Measurements from ENCODE around the gene ODAD3.
A peak's percentile ranks its signal among the peaks of the same experiment; 100 is the strongest.

ODAD3 gene

DNA sequence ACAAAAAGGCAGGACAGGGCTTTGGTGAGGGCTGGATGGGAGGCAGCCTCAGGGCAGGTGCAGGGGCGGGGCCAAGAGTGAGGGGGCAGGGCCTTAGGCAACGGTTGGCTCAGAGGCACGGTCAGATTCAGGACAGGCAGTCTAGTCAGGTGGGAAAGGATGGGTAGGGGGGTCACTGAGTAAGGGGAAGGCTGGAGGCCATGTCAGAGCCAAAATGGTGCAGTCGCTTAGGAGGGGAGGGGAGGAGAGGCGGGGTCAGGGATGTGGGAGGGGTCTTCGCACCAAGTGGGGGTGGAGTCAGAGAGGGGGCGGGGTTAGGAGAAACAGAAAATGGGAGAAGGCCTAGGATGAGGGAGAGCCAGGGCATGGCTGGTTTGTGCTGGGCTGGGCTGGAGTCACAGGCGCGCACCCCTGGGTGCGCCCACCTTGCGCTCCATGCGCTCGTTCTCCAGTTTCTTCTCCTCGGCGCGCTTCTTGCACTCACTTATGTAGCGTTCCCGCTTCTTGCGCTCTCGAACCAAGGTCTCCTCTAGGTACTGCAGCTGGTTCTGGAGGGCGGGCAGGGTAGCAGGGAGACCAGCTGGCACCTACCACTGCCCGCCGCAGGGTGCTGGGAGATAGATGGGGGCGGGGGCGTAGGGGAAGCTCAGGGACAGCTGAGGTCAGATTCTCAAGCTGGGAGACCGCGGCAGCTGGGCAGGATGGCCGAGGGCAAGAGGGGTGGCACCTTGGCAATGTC lies 9.0 kb downstream of the ODAD3 start:
- Histone ChIP-seq H3K4me3 (replicated peaks; ENCODE audit: insufficient read depth, low read length) (no peak overlapping the region), H3K27me3 (ENCODE audit: insufficient read depth, poor library complexity, severe bottlenecking) (peaks cover 30% of the 10 kb centered on the region), H3K27ac (replicated peaks) (no peak overlapping the region)
- DNase-seq (ENCODE audit: low read depth in 1 of 2, low spot score in 1 of 2) = no peak
- TF ChIP-seq, protein P1, sequence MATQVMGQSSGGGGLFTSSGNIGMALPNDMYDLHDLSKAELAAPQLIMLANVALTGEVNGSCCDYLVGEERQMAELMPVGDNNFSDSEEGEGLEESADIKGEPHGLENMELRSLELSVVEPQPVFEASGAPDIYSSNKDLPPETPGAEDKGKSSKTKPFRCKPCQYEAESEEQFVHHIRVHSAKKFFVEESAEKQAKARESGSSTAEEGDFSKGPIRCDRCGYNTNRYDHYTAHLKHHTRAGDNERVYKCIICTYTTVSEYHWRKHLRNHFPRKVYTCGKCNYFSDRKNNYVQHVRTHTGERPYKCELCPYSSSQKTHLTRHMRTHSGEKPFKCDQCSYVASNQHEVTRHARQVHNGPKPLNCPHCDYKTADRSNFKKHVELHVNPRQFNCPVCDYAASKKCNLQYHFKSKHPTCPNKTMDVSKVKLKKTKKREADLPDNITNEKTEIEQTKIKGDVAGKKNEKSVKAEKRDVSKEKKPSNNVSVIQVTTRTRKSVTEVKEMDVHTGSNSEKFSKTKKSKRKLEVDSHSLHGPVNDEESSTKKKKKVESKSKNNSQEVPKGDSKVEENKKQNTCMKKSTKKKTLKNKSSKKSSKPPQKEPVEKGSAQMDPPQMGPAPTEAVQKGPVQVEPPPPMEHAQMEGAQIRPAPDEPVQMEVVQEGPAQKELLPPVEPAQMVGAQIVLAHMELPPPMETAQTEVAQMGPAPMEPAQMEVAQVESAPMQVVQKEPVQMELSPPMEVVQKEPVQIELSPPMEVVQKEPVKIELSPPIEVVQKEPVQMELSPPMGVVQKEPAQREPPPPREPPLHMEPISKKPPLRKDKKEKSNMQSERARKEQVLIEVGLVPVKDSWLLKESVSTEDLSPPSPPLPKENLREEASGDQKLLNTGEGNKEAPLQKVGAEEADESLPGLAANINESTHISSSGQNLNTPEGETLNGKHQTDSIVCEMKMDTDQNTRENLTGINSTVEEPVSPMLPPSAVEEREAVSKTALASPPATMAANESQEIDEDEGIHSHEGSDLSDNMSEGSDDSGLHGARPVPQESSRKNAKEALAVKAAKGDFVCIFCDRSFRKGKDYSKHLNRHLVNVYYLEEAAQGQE (IDR thresholded peaks at IDR 0.05; ENCODE audit: insufficient replicate concordance, low read depth) = no peak
- TF ChIP-seq POLR2AphosphoS5 (IDR thresholded peaks at IDR 0.05; ENCODE audit: low read depth) (no peak), GABPA (IDR thresholded peaks at IDR 0.05; ENCODE audit: low read depth) (no peak), SPI1 (IDR thresholded peaks at IDR 0.05; ENCODE audit: borderline replicate concordance, low read depth) (no peak)
- TF ChIP-seq, protein P2, sequence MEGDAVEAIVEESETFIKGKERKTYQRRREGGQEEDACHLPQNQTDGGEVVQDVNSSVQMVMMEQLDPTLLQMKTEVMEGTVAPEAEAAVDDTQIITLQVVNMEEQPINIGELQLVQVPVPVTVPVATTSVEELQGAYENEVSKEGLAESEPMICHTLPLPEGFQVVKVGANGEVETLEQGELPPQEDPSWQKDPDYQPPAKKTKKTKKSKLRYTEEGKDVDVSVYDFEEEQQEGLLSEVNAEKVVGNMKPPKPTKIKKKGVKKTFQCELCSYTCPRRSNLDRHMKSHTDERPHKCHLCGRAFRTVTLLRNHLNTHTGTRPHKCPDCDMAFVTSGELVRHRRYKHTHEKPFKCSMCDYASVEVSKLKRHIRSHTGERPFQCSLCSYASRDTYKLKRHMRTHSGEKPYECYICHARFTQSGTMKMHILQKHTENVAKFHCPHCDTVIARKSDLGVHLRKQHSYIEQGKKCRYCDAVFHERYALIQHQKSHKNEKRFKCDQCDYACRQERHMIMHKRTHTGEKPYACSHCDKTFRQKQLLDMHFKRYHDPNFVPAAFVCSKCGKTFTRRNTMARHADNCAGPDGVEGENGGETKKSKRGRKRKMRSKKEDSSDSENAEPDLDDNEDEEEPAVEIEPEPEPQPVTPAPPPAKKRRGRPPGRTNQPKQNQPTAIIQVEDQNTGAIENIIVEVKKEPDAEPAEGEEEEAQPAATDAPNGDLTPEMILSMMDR (IDR thresholded peaks at IDR 0.05; ENCODE audit: insufficient read depth, low read length) = no peak

DNA sequence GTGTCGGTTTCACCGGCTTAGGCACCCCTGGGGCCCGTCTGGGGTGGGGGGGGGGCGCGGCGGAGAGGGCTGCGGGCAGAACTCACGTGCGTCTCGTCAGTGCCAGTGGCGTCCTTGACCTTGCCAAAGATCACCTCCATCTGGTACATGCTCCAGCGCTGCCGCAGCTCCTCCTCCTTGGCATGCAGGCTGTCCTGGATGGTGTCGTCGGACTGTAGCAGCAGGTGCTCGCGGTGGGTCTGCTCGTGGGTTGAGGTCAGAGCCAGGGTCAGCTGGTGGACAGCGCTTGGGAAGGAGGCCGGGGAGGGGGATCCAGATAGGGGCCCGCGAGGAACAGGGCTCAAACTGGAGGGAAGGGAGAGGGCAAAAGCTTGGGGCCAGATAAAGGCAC lies 11.1 kb downstream of the ODAD3 start:
- H3K27ac ChIP-seq (replicated peaks) = no peak overlapping the region
- no peak overlapping the region for H3K4me3 ChIP-seq (replicated peaks; ENCODE audit: insufficient read depth, low read length)
- no peak for DNase-seq (ENCODE audit: low read depth in 1 of 2, low spot score in 1 of 2)
- TF ChIP-seq GABPA (IDR thresholded peaks at IDR 0.05; ENCODE audit: low read depth) = no peak
- H3K27me3 ChIP-seq (ENCODE audit: insufficient read depth, poor library complexity, severe bottlenecking) = peaks cover 48% of the 10 kb centered on the region

DNA sequence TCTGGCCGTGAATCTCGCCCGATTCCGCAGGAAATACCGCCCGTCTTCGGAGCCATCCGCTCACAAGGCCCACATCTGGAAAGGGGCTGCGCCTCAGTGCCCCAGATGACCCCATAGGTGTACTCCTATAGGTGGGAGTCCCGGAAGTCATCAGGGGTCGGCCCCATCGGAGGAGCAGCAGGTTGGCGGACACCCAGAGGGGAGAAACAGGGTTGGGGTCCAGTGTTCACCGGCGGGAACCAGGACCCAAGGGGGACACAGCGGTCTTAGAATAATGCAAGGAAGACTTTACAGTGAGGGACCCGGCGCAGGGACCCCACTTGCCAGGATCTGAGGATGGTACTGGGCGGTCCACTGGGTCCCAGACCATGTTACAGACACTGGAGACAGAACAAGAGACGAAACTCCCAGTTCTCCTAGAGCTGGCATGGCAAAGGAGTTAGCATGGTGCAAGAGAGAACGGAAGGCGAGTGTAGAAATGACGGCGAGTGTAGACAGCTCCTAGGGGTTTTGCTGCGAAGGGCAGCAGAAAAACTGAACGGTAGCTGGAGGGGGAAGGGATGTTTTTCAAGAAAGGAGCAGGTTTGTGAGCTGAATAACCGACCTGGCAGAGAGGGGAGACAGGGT lies 11.6 kb downstream of the ODAD3 start:
- TF ChIP-seq POLR2AphosphoS5 (IDR thresholded peaks at IDR 0.05; ENCODE audit: low read depth) (no peak), GABPA (IDR thresholded peaks at IDR 0.05; ENCODE audit: low read depth) (no peak), SPI1 (IDR thresholded peaks at IDR 0.05; ENCODE audit: borderline replicate concordance, low read depth) (no peak)
- TF ChIP-seq, protein P1 (IDR thresholded peaks at IDR 0.05; ENCODE audit: insufficient replicate concordance, low read depth) = no peak
- TF ChIP-seq, protein P2 (IDR thresholded peaks at IDR 0.05; ENCODE audit: insufficient read depth, low read length) = no peak
- H3K27ac ChIP-seq (replicated peaks) = no peak overlapping the region
- H3K27me3 ChIP-seq (ENCODE audit: insufficient read depth, poor library complexity, severe bottlenecking) = peaks cover 53% of the 10 kb centered on the region
- H3K4me3 ChIP-seq (replicated peaks; ENCODE audit: insufficient read depth, low read length) = no peak overlapping the region
- DNase-seq (ENCODE audit: low read depth in 1 of 2, low spot score in 1 of 2) = no peak

DNA sequence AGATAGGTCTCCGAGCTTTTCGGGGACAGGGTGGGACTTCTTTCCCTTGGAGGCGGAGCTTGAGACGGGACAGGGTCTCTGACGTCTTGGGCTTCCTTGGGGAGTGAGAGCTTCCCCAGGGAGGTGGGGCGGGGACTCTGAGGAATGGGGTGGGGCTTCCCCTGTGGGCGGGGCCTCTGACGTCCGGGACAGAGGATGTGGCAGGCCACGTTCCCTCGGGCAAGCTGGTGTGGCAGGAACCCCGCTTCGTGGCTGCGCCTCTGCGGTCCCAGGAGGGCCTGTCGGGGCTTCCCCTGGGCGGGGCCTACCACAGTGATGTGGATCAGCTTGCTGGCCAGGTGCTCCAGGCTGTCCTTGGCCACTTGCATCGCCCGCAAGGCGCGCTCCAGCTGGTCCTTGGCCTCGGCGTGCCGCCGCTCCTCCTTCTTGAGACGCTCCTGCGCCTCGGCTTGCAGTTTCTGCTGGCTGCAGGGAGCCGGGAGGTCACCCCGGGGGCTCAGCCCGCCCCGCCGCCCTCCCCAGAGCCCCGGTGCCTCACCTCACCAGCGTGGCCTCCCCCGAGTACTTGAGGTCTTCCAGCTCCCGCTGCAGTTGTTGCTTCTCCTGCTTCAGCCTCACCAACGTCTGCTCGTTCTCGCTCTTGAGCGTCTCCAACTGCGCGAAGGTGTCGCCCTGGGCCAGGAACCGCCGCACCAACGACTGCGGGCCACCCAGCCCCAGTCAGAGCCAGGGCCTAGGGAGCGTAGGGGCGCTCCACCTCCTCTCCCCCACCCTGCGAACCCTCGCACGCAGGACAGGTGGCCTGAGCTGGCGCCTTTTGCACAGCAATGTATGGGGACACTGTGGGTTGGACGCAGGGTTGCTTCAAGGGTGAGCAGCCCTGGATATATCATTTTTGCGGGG lies 12.5 kb downstream of the ODAD3 start:
- no peak overlapping the region; the same call in 1 of the 2 replicates for H3K4me3 ChIP-seq (replicated peaks; ENCODE audit: insufficient read depth, low read length)
- peaks cover 58% of the 10 kb centered on the region for H3K27me3 ChIP-seq (ENCODE audit: insufficient read depth, poor library complexity, severe bottlenecking)
- peak; percentile 29 to 69 for DNase-seq (ENCODE audit: low read depth in 1 of 2, low spot score in 1 of 2)
- no peak overlapping the region for H3K27ac ChIP-seq (replicated peaks)
- TF ChIP-seq, protein P2 (IDR thresholded peaks at IDR 0.05; ENCODE audit: insufficient read depth, low read length) = no peak

Data from HL-60 (cell line).